Lower leg skin (tissue), 3 donors: ENCODE results near the gene LIPJ.

Experiments
- CTCF ChIP-seq, 3 donors: fragments of 450-650 bp; IDR thresholded peaks; one replicate each; pipeline ENCODE4 v1.5.1; 2016; ENCODE audit warnings: antibody characterized with exemption in 3 of 3, mild to moderate bottlenecking in 3 of 3, moderate library complexity in 2 of 3
- POLR2A ChIP-seq, 2 donors: fragments of 450-650 bp; IDR thresholded peaks; one replicate each; pipeline ENCODE4 v1.6.1; 2016 to 2017; ENCODE audit warnings: antibody characterized with exemption in 2 of 2, mild to moderate bottlenecking in 1 of 2, moderate library complexity in 1 of 2

- TF ChIP-seq CTCF (IDR thresholded peaks at IDR 0.05) (no peak), POLR2A (IDR thresholded peaks at IDR 0.05) (no peak)
Measured at GRCh38 chr10:88616250-88616977, 29.9 kb downstream of the LIPJ start.
